Activated CD4-positive, alpha-beta T cell treated with anti-CD3 and anti-CD28 coated beads, Interleukin-2, amount 50 U/mL, for 48 hours (primary cell): ENCODE measurements around the gene PPP1R12B.
A peak's percentile ranks its signal among the peaks of the same experiment; 100 is the strongest.

Experiments
- DNase-seq, 2 experiments: peaks; one replicate each; pipeline ENCODE4 v3.0.0-alpha.2; 2020

PPP1R12B gene

GRCh38 chr1:202348509-202349205, at the start of gene PPP1R12B:
Gene PPP1R12B (plus strand): TSS chr1:202348699. CDS start chr1:202348852, 153 bp downstream.
- peak; percentile 95 to 96 for DNase-seq

- DNase-seq: no peak
Observed at GRCh38 chr1:202302166-202302565, 46.3 kb upstream of the PPP1R12B start.

- DNase-seq: no peak
Observed at GRCh38 chr1:202304375-202304774, 44.1 kb upstream of the PPP1R12B start.

- no peak for DNase-seq
Observed at GRCh38 chr1:202305168-202305567, 43.3 kb upstream of the PPP1R12B start.

GRCh38 chr1:202306535-202307345, 41.8 kb upstream of the PPP1R12B start:
- DNase-seq: no peak

- no peak for DNase-seq
Observed at GRCh38 chr1:202310071-202310725, 38.3 kb upstream of the PPP1R12B start.

- DNase-seq: no peak
Observed at GRCh38 chr1:202310746-202311145, 37.8 kb upstream of the PPP1R12B start.

- DNase-seq: no peak
Observed at GRCh38 chr1:202311875-202312635, 36.4 kb upstream of the PPP1R12B start.

GRCh38 chr1:202315576-202316168, 32.8 kb upstream of the PPP1R12B start:
- peak; percentile 79 to 82 for DNase-seq

GRCh38 chr1:202316186-202316585, 32.3 kb upstream of the PPP1R12B start:
- DNase-seq: no peak

GRCh38 chr1:202317941-202318925, 30.3 kb upstream of the PPP1R12B start:
- no peak for DNase-seq

- DNase-seq: no peak
Observed at GRCh38 chr1:202319381-202320080, 29.0 kb upstream of the PPP1R12B start.

- DNase-seq: no peak
Observed at GRCh38 chr1:202320081-202320405, 28.5 kb upstream of the PPP1R12B start.

GRCh38 chr1:202323731-202324130, 24.8 kb upstream of the PPP1R12B start:
- no peak for DNase-seq

GRCh38 chr1:202324646-202325045, 23.9 kb upstream of the PPP1R12B start:
- no peak for DNase-seq

- DNase-seq: no peak
Observed at GRCh38 chr1:202329891-202330290, 18.6 kb upstream of the PPP1R12B start.

GRCh38 chr1:202333861-202334260, 14.6 kb upstream of the PPP1R12B start:
- DNase-seq: no peak

GRCh38 chr1:202343652-202344349, 4.7 kb upstream of the PPP1R12B start:
- no peak for DNase-seq

GRCh38 chr1:202348005-202348508, 442 bp upstream of the PPP1R12B start:
- no peak for DNase-seq
